ENCODE measurements around the gene NINL. TPM values are rescaled to one million over a fixed set of nuclear protein-coding genes. Genes with fewer than 3 reads are reported as not detected.

Gene NINL
- total and polyA plus RNA-seq, 2 of the 4 experiments (the other 2 are of a cell fraction), result 3.0 to 10.4 TPM

DNA sequence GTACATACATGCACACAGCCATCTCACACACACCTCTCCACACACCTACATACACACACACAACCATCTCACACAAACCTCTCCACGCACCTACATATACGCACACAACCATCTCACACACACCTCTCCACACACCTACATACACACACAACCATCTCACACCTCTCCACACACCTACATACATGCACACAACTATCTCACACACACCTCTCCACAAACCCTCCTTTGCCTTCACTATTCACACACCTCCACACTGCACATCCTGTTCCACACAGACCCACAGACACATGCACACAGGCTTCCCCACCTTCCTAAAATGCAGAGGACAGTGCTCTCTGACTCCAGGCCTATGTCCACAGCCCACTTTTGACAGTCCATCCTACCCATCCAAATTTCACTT lies 16.3 kb upstream of the NINL start:
- no peak overlapping the region for H2BK15ac ChIP-seq (ENCODE audit: low read depth, low read length)
- no peak overlapping the region for H4K8ac ChIP-seq (ENCODE audit: low read depth in 2 of 2, low read length in 2 of 2)
- no peak overlapping the region for H2BK120ac ChIP-seq (ENCODE audit: low read depth, low read length)
- no peak for TF ChIP-seq NFE2L2 (IDR thresholded peaks at IDR 0.05; ENCODE audit: low read depth, low read length)
- TF ChIP-seq, protein P1, sequence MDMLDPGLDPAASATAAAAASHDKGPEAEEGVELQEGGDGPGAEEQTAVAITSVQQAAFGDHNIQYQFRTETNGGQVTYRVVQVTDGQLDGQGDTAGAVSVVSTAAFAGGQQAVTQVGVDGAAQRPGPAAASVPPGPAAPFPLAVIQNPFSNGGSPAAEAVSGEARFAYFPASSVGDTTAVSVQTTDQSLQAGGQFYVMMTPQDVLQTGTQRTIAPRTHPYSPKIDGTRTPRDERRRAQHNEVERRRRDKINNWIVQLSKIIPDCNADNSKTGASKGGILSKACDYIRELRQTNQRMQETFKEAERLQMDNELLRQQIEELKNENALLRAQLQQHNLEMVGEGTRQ (IDR thresholded peaks at IDR 0.05; ENCODE audit: low read depth, low read length), result no peak
- H3K4me3 ChIP-seq (ENCODE audit: insufficient read depth, low read depth, low read length), result no peak overlapping the region
- H3K9me3 ChIP-seq (ENCODE audit: control insufficient read depth, insufficient read depth, low read length), result no peaks in the 10 kb centered on the region
- H4K5ac ChIP-seq (ENCODE audit: low read depth, low read length), result no peak overlapping the region
- no peak overlapping the region for H3K14ac ChIP-seq (replicated peaks; ENCODE audit: low read depth, low read length)
- H3K4ac ChIP-seq (ENCODE audit: low read depth, low read length), result no peak overlapping the region
- DNase-seq, result no peak
- ChIA-PET POLR2A (ENCODE audit: unreplicated experiment) (no interaction called here), CTCF (no interaction called here)
- peaks cover 4% of the 10 kb centered on the region; the same call in 1 of the 2 replicates for H3K4me1 ChIP-seq (ENCODE audit: control insufficient read depth, insufficient read depth, low read length)
- H2AK9ac ChIP-seq (replicated peaks; ENCODE audit: low read depth, low read length, poor library complexity), result no peak overlapping the region
- no peak for ATAC-seq (ENCODE audit: low read depth)
- H3K4me2 ChIP-seq (ENCODE audit: low read depth, low read length), result no peak overlapping the region
- 76 to 86% methylated on average over 2 of the region's 2 CpGs for WGBS, 2 experiments (ENCODE audit: extremely low coverage in 2 of 2, insufficient read length in 1 of 2)
- dilution Hi-C loops (cut with HindIII; ENCODE audit: low sequenced_read_pairs, unreplicated experiment) (no loop called here), intact Hi-C loops (cut with micrococcal nuclease) (no loop called here), in situ Hi-C loops (cut with MboI; ENCODE audit: low sequenced_read_pairs) (no loop called here)
- BruUV-seq (replicated peaks), result no TSS peak
- H3K18ac ChIP-seq (ENCODE audit: low read depth, low read length), result no peak overlapping the region
- no peak overlapping the region for H3K9ac ChIP-seq (ENCODE audit: low read depth, low read length)
- H3K79me1 ChIP-seq (ENCODE audit: low read depth in 1 of 2, low read length in 2 of 2), result no peaks in the 10 kb centered on the region
- H3K23ac ChIP-seq (ENCODE audit: low read depth, low read length), result no peak overlapping the region
- H3K56ac ChIP-seq (ENCODE audit: extremely low read depth, insufficient read depth, low read length), result no peak overlapping the region
- H4K91ac ChIP-seq (ENCODE audit: insufficient read depth, low read depth, low read length), result no peak overlapping the region
- no peaks in the 10 kb centered on the region for H3K36me3 ChIP-seq (ENCODE audit: control insufficient read depth, insufficient read depth, low read length)
- H3K27ac ChIP-seq (ENCODE audit: insufficient read depth, low read length), result no peak overlapping the region
- no peaks in the 10 kb centered on the region for H3K27me3 ChIP-seq (ENCODE audit: control insufficient read depth, insufficient read depth, low read length)
- H2AFZ ChIP-seq (replicated peaks; ENCODE audit: low read length, poor library complexity), result no peak overlapping the region
- H2BK5ac ChIP-seq (ENCODE audit: low read depth, low read length, poor library complexity, severe bottlenecking), result peak overlapping the region; percentile 20
- no peaks in the 10 kb centered on the region for H4K20me1 ChIP-seq (ENCODE audit: insufficient read depth, low read length)
- H2BK20ac ChIP-seq (ENCODE audit: low read depth, low read length), result no peak overlapping the region
- H2AK5ac ChIP-seq (ENCODE audit: low read depth, low read length), result no peak overlapping the region
- 0 out of 2 replicates have a peak, but pooled peaks cover 3% of the 10 kb centered on the region for H3K9me1 ChIP-seq (ENCODE audit: insufficient read depth, low read length)
